NCI-H82 treated with DMSO at 0.1 percent for 48 hours (cell line): ENCODE data around the gene PA2G4.
"Not testable (repeated sequence)": the region's sequence is repeated elsewhere in the genome, so short reads cannot be mapped to it uniquely, and the experiment has no call there.

ENCODE experiments used
- DNase-seq: peaks from one replicate; lab custom pipeline; 2025; ENCODE audit not compliant: unreplicated experiment; lab: John Stamatoyannopoulos, UW

The PA2G4 gene

DNA sequence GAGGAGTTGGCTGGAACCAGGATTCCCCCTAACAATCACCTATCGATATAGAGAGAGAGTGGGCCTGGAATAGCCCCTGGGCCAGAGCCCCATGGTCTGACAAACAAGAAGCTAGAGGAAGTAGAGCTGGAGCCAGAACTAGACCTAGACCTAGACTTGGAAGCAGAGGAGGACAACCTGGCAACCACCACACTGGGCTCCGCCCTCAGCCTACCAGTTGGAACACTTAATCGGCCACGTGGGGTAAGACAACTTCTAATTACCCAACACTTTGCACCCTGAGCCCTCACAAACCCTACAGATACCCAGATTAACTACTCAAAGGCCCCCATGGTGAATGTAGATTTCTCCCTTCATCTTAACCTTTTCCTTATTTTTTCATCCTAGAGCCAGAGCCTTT, 4.6 kb upstream of the PA2G4 start:
- no peak for DNase-seq

DNA sequence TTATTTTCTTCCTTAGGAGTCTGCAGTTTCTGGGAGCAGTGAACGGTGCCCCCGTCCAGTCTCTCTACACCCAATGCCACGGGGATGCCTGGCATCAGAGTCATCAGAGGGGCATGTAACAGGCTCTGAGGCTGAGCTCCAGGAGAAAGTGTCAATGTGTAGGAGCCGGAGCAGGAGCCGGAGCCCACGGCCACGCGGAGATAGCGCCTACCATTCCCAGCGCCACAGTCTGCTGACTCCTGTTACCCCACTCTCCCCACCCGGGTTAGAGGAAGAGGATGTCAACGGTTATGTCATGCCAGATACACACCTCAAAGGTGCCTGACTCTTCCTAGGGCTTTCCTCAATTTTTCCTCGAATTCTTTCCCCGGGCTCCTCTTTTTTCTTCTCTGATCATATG, 3.3 kb upstream of the PA2G4 start:
- DNase-seq, result no peak

DNA sequence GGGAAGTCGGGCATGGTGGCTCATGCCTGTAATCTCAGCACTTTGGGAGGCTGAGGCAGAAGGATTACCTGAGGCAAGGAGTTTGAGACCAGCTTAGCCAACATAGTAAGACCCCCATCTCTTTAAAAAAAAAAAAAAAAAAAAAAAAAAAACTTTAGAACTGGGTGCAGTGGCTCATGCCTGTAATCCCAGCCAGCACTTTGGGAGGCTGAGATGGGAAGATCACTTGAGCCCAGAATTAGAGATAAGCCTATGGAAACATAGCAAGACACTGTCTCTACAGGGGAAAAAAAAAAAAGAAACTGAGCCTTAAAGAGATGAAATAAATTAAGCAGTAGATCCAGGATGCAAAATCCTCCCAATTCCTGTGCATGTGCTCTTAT, 1.7 kb upstream of the PA2G4 start:
- DNase-seq, result no peak

DNA sequence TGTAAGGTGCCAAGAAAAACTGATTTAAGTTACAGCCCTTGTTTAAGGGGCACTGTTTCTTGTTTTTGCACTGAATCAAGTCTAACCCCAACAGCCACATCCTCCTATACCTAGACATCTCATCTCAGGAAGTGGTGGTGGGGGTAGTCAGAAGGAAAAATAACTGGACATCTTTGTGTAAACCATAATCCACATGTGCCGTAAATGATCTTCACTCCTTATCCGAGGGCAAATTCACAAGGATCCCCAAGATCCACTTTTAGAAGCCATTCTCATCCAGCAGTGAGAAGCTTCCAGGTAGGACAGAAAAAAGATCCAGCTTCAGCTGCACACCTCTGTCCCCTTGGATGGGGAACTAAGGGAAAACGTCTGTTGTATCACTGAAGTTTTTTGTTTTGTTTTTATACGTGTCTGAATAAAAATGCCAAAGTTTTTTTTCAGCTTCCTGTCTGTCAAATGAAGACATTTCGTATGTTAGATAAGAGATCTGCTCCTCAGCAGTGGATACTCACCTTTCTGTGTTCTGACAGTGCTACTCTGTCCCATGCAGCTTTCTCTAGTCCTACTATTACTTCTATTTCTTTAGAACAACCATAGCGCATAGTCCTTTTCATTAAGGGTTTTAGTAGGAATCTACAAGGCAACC, 1.2 kb upstream of the PA2G4 start:
- DNase-seq, result no peak

DNA sequence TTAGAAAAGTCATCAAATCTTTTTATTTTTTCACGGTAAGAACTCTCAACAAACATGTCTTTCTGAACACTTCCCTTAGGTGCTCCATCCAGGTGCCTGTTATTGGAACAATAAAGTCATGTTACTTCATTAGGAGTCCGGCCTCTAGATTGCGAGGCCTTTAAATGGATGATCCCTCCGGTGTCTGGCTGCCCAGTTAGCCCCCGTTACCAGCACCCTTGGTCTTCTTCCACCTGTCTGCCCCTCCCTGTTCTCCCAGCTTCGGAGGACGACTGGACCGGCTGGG, 593 bp upstream of the PA2G4 start:
- DNase-seq, result no peak

DNA sequence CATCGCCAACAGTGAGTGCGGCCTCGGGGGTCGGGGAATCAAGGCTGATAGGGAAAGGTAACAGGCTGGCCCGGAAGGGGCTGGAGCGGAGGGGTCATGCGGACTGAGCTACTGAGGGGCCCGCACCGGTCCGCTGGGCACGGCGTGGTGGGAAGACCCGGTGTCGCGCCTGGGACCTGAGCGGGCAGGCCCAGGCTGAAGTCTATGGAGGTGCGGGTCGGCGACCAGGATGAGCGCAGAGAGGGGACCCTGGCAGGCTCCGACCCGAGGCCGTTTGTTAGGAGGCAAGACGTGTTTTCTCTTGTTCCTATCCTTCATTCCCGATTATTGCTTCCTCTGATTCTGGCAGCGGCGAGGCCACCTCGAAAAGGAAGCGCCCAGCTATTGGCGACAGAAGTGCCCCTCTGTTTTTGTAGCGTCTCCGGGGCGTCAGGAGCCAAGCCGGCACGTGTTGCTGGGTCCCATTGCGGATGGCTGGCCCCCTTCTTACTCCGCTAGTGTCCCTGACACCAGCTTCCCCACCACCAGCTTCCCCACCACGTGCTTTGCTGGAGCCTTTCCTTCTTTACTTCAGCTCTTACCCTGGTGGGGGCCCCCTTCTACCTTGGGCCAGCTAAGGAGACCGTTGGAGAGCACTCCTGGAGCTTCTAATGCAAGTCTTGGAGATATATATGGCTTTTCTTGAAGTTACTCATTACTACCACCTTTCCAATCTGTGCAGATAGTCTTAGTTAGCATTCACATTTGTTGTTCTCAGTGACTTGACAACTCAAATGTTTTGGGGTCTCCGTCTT, 653 bp downstream of the PA2G4 start:
- DNase-seq, result no peak

DNA sequence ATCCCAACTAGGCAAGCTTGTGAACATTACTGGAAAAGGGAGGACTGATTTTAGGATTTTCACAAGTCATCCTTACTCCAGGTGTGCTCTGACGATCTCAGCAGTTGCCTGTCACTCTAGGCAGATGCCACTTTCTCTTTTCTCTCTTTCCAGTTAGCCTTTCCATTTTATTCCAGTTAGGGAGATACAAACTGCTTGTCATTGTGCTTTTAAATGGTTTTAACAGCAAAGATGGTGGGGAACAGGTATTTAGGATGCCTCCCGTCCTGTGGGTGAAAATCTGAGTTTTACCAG, 1.2 kb downstream of the PA2G4 start:
- DNase-seq, result no peak

DNA sequence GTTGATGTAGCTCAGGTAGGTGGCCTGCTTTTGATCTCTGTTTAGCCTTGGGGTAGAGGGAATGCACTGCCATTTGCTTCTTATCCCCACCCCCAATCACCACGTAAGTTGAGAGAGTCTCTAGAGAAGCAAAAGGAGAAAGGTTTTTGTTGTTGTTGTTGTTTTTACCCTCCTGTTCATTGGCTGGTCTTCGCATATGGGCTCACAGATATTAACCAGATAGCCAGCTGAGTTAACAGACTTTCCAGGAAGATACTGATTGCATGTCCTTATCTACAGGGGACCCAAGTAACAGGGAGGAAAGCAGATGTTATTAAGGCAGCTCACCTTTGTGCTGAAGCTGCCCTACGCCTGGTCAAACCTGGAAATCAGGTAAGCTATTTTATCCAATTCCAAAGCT, 2.9 kb downstream of the PA2G4 start:
- DNase-seq, result no peak

DNA sequence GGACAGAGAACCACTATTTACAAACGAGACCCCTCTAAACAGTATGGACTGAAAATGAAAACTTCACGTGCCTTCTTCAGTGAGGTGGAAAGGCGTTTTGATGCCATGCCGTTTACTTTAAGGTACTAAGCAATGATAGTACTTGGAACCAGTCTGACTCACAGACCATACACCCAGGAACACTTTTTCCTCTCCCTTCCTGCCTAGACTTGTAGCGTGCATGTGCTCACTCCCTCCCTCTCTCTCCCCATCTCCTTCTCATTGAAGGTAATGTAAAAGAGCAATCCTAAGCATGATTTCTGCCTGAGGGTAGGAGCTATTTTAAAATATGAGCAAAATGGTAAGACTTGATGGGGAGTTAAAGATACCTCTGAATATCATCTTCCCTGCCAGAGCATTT, 6.2 kb downstream of the PA2G4 start:
- no peak for DNase-seq

DNA sequence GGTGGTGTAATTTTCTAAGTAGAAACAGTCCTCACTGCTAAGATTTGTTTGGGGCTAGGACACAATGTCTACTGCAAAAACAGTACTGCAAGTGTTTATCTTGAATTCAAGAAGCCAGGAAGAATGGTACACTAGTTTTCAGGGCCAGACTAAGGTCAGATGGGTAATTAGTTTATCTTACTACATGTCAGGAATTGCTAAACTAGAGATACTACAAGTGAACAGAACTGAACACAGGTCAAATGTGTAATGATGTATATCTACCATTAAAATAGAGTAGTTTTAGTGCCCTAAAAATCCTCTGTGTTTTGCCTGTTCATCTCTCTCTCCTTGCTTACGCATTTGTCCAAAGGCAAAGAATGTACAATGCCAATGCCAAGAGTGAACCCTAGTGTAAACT, 9.7 kb downstream of the PA2G4 start:
- no peak for DNase-seq

DNA sequence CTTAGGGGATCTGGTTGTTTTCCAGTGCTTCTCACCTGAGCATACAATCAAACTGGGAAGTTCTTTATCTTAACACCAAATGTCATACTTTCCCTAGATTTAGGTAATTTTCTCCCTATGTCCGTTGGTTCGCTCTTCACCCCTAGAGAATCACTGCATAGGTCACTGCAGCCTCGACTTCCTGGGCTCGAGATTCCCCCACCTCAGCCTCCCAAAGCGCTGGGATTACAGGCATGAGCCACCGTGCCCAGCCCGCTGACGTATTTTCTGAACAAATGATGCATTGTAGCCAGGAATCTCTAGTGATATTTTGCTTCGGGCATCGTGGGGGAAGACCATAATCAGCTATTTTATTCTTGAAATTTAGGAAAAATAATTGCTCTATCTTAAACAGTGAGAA, 11.0 kb downstream of the PA2G4 start:
- no peak for DNase-seq

DNA sequence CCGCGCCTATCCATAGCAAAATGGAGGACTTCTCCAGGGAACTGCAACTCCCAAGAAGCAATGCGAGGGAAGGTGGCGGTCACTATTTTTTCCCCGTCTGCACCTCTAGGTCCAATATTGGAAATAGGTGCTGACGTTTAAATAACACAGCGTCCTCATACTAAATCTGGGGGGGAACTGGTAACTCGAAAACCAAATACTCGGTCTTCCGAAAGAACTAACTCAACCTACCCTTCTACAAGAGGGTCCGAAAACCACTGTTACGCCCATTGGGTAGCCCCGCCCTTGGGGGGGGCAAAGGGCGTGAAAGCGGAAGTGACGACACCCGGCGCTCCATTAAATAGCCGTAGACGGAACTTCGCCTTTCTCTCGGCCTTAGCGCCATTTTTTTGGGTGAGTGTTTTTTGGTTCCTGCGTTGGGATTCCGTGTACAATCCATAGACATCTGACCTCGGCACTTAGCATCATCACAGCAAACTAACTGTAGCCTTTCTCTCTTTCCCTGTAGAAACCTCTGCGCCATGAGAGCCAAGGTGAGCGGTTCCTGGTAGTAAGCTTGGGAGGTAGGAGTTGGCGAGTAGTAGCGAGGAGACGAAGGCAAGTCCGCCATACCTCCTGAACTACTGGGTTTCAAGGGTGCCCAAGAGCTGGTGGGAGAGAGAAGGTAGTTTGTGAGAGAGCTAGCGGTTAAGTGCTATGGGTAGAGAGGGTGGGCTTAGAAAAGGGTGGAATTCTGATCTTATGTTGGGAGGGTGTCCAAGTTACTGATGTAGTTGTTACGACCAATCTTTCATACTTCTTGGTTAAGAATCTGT, 12.1 kb downstream of the PA2G4 start, which contains the start of gene RPL41:
Gene RPL41 (plus strand): TSS at position 367 of the 815 bp plus-strand sequence.
- DNase-seq, result peak; percentile 85

DNA sequence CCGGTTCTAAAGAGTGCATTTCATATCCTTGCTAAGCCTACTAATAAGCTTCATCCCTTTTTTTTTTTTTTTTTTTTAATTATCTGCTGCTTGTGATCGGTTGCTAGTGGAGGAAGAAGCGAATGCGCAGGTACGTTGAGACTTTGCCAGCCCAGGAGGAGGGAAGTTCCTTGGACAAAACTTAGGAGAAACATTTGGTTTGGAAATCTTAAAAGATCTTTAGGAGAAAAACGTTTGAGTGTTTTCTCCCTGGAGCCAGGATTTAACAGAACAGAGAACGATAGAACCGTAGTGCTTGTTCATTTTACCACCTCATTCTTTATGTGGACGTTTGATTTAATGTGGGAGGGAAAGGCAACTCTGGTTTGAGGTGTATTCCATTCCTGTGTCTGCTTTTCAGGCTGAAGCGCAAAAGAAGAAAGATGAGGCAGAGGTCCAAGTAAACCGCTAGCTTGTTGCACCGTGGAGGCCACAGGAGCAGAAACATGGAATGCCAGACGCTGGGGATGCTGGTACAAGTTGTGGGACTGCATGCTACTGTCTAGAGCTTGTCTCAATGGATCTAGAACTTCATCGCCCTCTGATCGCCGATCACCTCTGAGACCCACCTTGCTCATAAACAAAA, 12.8 kb downstream of the PA2G4 start:
- not testable (repeated sequence) for DNase-seq

DNA sequence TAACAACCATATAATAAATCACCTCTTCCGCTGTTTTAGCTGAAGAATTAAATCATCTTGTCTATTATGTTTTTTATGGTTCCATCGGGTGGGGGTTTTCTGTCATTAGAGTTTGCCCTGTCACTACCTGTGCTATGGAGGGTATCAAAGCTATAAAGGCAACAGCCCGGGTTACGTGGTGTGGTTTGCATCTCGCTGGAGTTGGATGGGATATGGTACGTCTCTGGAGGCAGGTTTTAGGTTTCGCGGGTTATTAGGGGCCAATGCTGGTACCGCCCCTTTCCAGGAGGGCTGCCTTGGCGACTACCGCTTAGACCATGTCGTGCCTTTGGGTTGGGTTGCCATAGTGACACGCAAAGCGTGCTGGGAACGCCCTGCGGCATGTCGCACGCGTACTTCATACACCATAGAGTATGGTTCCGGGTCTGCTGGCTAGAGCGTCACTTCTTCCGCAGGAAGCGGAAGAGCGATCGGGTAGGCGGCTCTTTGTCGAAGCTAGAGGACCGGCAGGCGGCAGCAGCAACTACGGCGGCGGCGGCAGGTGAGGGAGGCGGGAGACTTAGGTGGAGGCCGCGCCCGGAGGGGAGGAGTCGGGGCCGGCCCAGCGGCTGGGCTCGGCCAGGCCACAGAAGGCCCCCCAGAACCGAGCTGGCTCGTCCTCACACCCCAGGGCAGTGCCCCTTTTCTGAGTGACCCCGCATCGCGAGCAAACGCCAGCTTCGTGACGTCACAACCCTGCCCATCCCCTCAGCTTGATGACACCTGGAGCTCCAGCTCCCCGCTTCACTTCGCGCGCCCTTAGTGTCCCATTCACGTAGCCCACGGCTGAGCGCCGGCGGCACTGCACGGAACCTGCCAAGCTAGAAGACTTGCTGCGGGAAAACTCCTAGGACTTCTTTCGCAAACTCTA, 13.7 kb downstream of the PA2G4 start, which contains the start of gene ZC3H10:
Gene ZC3H10 (plus strand): TSS at position 489 of the 910 bp plus-strand sequence. CDS start 2,297 bp downstream, outside the sequence.
- peak; percentile 98 for DNase-seq

DNA sequence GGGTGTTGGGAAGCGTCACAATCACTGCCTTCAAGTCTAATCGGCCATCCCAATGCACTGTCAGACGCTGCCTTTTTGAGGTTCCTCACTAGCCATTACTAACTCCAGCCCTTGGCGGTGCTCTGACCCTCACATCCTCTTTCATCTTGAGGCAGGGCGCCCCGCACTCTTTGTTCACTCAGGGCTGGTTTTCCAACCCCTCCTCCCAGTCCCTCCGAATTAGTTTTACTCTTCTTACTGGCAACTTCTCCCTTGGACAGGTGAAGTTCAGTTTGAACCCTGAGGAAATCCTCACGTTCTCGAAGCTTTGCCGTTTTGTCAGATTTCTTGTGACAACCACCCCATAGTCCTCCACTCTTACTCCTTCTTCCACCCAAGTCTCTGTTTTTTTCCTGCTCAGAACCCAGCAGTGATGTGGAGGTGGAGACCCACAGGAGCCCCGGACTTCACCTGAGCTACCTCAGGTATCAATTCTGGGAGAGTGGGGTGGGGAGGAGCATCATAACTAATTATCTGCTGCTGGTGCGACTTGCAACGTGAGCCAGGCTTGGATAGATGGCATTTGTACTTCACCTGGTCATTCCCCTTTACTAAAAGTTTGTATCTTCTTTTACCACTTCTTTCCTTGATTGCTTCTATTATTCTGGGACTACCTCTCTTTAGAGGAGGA, 14.5 kb downstream of the PA2G4 start:
- peak; percentile 12 for DNase-seq

DNA sequence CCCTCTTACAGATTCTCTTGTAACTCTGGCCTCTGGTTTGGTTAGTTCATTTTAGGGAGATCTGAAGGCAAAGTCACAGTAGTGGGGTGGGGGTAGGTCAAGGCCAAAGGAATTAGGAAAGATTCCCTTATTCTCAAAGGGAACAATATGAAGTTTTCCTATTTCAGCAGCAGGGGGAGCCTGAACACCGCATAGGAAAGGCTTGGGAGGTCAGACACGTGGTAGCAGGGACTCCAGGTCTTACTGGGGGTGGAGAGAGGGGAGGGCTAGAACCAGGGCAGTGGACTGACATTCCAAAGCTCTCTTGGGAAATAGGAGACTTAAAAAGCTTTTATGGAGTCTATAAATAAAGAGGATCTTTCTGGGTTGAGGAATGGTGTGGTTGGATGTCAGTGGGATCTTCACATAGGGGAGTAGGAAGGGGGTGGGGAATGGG, 15.0 kb downstream of the PA2G4 start:
- DNase-seq, result peak; percentile 89

DNA sequence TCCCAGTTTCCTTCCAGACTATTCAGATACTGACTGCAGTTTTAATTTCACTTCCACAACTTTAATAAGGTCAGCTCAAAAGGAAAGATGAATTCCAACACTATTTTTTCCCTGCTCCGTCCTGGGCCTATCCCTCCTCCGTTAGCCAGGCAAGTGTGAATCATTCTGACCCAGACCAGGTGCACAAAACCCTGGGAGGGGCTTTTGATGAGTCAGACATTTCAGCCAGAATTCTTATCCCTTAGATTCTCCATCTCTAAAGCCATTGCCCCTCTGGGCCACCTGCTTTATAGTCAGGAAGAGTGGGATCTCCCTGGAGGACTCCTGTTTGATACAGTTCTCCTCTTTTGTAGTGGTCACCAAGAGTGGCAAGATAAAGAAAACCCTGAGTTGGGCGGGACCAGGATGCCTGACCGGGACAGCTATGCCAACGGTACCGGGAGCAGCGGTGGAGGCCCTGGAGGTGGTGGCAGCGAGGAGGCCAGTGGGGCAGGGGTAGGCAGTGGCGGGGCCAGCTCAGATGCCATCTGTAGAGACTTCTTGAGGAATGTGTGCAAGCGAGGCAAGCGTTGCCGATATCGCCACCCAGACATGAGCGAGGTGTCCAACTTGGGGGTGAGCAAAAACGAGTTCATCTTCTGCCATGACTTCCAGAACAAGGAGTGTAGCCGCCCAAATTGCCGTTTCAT, 15.9 kb downstream of the PA2G4 start:
- no peak for DNase-seq

DNA sequence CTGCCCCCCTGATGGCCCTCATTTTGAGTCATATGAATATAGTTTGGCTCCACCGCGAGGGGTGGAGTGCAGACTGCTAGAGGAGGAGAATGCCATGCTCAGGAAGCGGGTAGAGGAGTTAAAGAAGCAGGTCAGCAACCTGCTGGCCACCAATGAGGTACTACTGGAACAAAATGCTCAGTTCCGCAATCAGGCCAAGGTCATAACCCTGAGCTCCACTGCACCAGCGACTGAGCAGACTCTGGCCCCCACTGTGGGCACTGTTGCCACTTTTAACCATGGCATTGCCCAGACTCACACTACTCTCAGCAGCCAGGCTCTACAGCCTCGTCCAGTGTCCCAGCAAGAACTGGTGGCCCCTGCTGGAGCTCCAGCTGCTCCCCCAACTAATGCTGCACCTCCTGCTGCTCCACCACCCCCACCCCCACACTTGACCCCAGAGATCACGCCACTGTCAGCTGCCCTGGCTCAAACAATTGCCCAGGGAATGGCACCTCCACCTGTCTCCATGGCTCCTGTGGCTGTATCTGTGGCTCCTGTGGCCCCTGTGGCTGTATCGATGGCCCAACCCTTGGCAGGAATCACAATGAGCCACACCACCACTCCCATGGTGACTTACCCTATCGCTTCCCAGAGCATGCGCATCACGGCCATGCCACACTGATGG, 17.0 kb downstream of the PA2G4 start:
- DNase-seq, result no peak

DNA sequence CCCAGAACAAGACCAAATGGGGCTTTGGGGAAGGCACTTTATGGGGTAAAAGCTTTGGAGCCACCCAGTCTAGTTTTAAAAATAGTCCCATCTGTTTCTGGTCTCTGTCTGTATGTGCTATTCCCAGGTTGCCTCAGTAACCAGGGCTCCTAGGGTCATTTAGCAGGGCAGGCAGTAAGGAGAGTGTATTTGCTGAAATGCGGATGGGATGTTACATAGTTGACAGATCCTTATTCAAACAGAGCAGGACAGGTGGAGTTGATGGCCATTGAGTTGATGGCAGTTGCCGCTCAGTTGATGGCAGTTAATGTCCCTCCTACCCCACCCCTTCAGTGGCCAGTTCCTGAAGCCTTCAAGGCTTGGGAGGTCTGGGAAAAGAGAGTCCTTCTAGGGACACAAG, 18.3 kb downstream of the PA2G4 start:
- no peak for DNase-seq
